Liver (tissue), 9 donors: ENCODE measurements around the gene CAMK1D. TPM values are rescaled to one million over a fixed set of nuclear protein-coding genes. Genes with fewer than 3 reads are reported as not detected.

Experiments used
- DNase-seq: peaks from one replicate; pipeline ENCODE4 v3.0.0-alpha.2; 2017; ENCODE audit warnings: low spot score
- H3K27ac ChIP-seq, 2 donors: one replicate each; pipeline ENCODE4 v1.7.0; 2013; ENCODE audit warnings: inconsistent platforms in 2 of 2, low read length in 2 of 2, control low read depth in 1 of 2, low read depth in 1 of 2, mild to moderate bottlenecking in 1 of 2
- H3K27me3 ChIP-seq, 4 donors: one replicate each; pipeline versions ENCODE4 v1.6.1 to v1.7.0; 2013; ENCODE audit warnings: low read length in 3 of 4, inconsistent platforms in 1 of 4, mild to moderate bottlenecking in 1 of 4, moderate library complexity in 1 of 4; ENCODE audit not compliant: control insufficient read depth in 4 of 4, insufficient read depth in 4 of 4
- H3K36me3 ChIP-seq, 4 donors: one replicate each; pipeline versions ENCODE4 v1.6.1 to v1.7.0; 2013; ENCODE audit warnings: low read length in 3 of 4, mild to moderate bottlenecking in 3 of 4, low read depth in 1 of 4, moderate library complexity in 1 of 4; ENCODE audit not compliant: control insufficient read depth in 4 of 4, insufficient read depth in 3 of 4
- H3K4me1 ChIP-seq, 4 donors: one replicate each; pipeline versions ENCODE4 v1.6.1 to v1.7.0; 2013; ENCODE audit warnings: low read length in 3 of 4, mild to moderate bottlenecking in 3 of 4, moderate library complexity in 1 of 4; ENCODE audit not compliant: control insufficient read depth in 4 of 4, insufficient read depth in 4 of 4
- H3K4me3 ChIP-seq, 3 donors: one replicate each; pipeline versions ENCODE4 v1.6.1 to v1.7.0; 2013; ENCODE audit warnings: low read length in 3 of 3, control low read depth in 1 of 3, low read depth in 1 of 3, mild to moderate bottlenecking in 1 of 3
- H3K9ac ChIP-seq, 2 donors: one replicate each; pipeline ENCODE4 v1.7.0; 2013; ENCODE audit warnings: low read length in 2 of 2, mild to moderate bottlenecking in 2 of 2, moderate library complexity in 2 of 2, control low read depth in 1 of 2, low read depth in 1 of 2
- H3K9me3 ChIP-seq, 4 donors: one replicate each; pipeline versions ENCODE4 v1.6.1 to v1.7.0; 2013; ENCODE audit warnings: low read length in 3 of 4; ENCODE audit not compliant: control insufficient read depth in 4 of 4
- CTCF ChIP-seq: fragments of 150-350 bp; IDR thresholded peaks from 2 replicates; pipeline ENCODE4 v1.5.1; 2017; ENCODE audit warnings: improper control_type of control experiment, low read depth, low read length; ENCODE audit not compliant: missing input control
- EGR1 ChIP-seq, 2 donors: IDR thresholded peaks; 2 replicates each; pipeline ENCODE4 v1.6.1; 2016 to 2018; ENCODE audit warnings: antibody characterized with exemption in 2 of 2, low read depth in 2 of 2
- FOXA1 ChIP-seq: IDR thresholded peaks from 2 replicates; pipeline ENCODE4 v1.6.1; 2016; ENCODE audit warnings: antibody characterized with exemption
- FOXA2 ChIP-seq: IDR thresholded peaks from 2 replicates; pipeline ENCODE4 v1.6.1; 2016; ENCODE audit warnings: antibody characterized with exemption
- GABPA ChIP-seq, 2 donors: IDR thresholded peaks in 1 of 2; conservative IDR thresholded peaks in 1 of 2; 2 replicates each; pipeline ENCODE4 v1.6.1; 2016; ENCODE audit warnings: antibody characterized with exemption in 2 of 2, mild to moderate bottlenecking in 1 of 2, moderate library complexity in 1 of 2
- HNF4A ChIP-seq, 2 donors: conservative IDR thresholded peaks; 2 replicates each; pipeline ENCODE4 v1.6.1; 2016; ENCODE audit warnings: antibody characterized with exemption in 2 of 2, mild to moderate bottlenecking in 2 of 2
- HNF4G ChIP-seq: IDR thresholded peaks from 2 replicates; pipeline ENCODE4 v1.6.1; 2016; ENCODE audit warnings: antibody characterized with exemption
- JUND ChIP-seq, 2 donors: IDR thresholded peaks; 2 replicates each; pipeline ENCODE4 v1.6.1; 2016; ENCODE audit warnings: antibody characterized with exemption in 2 of 2
- MAX ChIP-seq: IDR thresholded peaks from 2 replicates; pipeline ENCODE4 v1.6.1; 2016; ENCODE audit warnings: antibody characterized with exemption
- NR2F2 ChIP-seq: IDR thresholded peaks from 2 replicates; pipeline ENCODE4 v1.6.1; 2016; ENCODE audit warnings: antibody characterized with exemption
- RAD21 ChIP-seq, 2 donors: IDR thresholded peaks; 2 replicates each; pipeline ENCODE4 v1.6.1; 2016; ENCODE audit warnings: antibody characterized with exemption in 2 of 2, mild to moderate bottlenecking in 2 of 2
- REST ChIP-seq: IDR thresholded peaks from 2 replicates; pipeline ENCODE4 v1.6.1; 2016; ENCODE audit warnings: antibody characterized with exemption, mild to moderate bottlenecking
- RXRA ChIP-seq, 2 donors: IDR thresholded peaks; 2 replicates each; pipeline ENCODE4 v1.6.1; 2017 to 2018; ENCODE audit warnings: antibody characterized with exemption in 2 of 2, mild to moderate bottlenecking in 1 of 2
- SP1 ChIP-seq: IDR thresholded peaks from 2 replicates; pipeline ENCODE4 v1.6.1; 2018; ENCODE audit warnings: antibody characterized with exemption, mild to moderate bottlenecking
- YY1 ChIP-seq: IDR thresholded peaks from 2 replicates; pipeline ENCODE4 v1.6.1; 2016; ENCODE audit warnings: antibody characterized with exemption, mild to moderate bottlenecking
- ZBTB33 ChIP-seq: IDR thresholded peaks from 2 replicates; pipeline ENCODE4 v1.6.1; 2016; ENCODE audit warnings: antibody characterized with exemption
- WGBS: extraction: QIAGEN DNeasy Blood & Tissue Kit; methylation state at CpG from one replicate; pipeline ENCODE4 v1.1.7; 2013; 5-methylcytosine and 5-hydroxymethylcytosine counted together
- polyA plus RNA-seq, 2 donors: library from polyadenylated mRNA; stranded (reverse) in 1 of 2; unstranded in 1 of 2; fragments of 200-250 nt in 1 of 2; fragments of >200 nt in 1 of 2; fragmentation: Nextera tagmentation in 1 of 2; extraction: Ambion mirVana in 1 of 2; gene quantifications; one replicate each; pipeline versions ENCODE4 v1.2.1 to v1.2.3, GENCODE V29; 2013 to 2015
- total RNA-seq, 2 donors: library from RNA; depleted of rRNA; stranded (reverse); fragments of >200 nt; gene quantifications; one replicate each; pipeline ENCODE4 v1.2.3, GENCODE V29; 2014
- donor health status: healthy.
- donor health status: healthy.
- donor health status: healthy.
- donor health status: healthy.
- donor health status: healthy.

The CAMK1D gene
- total and polyA plus RNA-seq, 4 donors, result 2.7 to 10.1 (median 4.2) TPM

GRCh38 chr10:12443026-12443425, 93.7 kb downstream of the CAMK1D start:
- TF ChIP-seq HNF4A (conservative IDR thresholded peaks at IDR 0.05) (no peak), NR2F2 (no peak), YY1 (no peak), HNF4G (no peak), SP1 (no peak), GABPA (IDR thresholded peaks at IDR 0.05 in 1 of 2, conservative IDR thresholded peaks at IDR 0.05 in 1 of 2) (no peak), REST (no peak)
- Histone ChIP-seq H3K4me3 (no peak overlapping the region), H3K27ac (no peak overlapping the region), H3K9ac (no peak overlapping the region), H3K27me3 (no peaks in the 10 kb centered on the region), H3K4me1 (peaks cover 0 to 16% (median 6%) of the 10 kb centered on the region in 4 donors), H3K36me3 (no peaks in the 10 kb centered on the region), H3K9me3 (no peaks in the 10 kb centered on the region)
- no peak for DNase-seq
- 97% methylated on average over 8 of the region's 8 CpGs for WGBS

GRCh38 chr10:12444981-12445700, 95.8 kb downstream of the CAMK1D start:
- Histone ChIP-seq H3K36me3 (no peaks in the 10 kb centered on the region), H3K9me3 (no peaks in the 10 kb centered on the region), H3K4me3 (no peak overlapping the region), H3K4me1 (peaks cover 0 to 17% (median 4%) of the 10 kb centered on the region in 4 donors), H3K9ac (no peak overlapping the region), H3K27ac (peak overlapping the region; percentile 14 to 59), H3K27me3 (no peaks in the 10 kb centered on the region)
- 62% methylated on average over 6 of the region's 6 CpGs for WGBS
- no peak for DNase-seq
- no peak for TF ChIP-seq CTCF
- TF ChIP-seq YY1, result peak; percentile 40

- Histone ChIP-seq H3K9ac (no peak overlapping the region), H3K27me3 (no peaks in the 10 kb centered on the region), H3K27ac (peak overlapping the region; percentile 20 to 59), H3K9me3 (no peaks in the 10 kb centered on the region), H3K36me3 (no peaks in the 10 kb centered on the region), H3K4me1 (peaks cover 0 to 17% (median 4%) of the 10 kb centered on the region in 4 donors), H3K4me3 (no peak overlapping the region)
- WGBS, result 59% methylated on average over 4 of the region's 4 CpGs
- no peak for DNase-seq
- TF ChIP-seq FOXA1 (no peak), HNF4A (conservative IDR thresholded peaks at IDR 0.05) (peak in 1 of 2 donors; percentile 14), CTCF (no peak), HNF4G (no peak), JUND (IDR thresholded peaks at IDR 0.05) (peak; percentile 66 to 78), RAD21 (IDR thresholded peaks at IDR 0.05) (no peak), MAX (no peak), FOXA2 (no peak), EGR1 (IDR thresholded peaks at IDR 0.05; ENCODE audit: low read depth in 2 of 2) (no peak), RXRA (IDR thresholded peaks at IDR 0.05) (no peak), NR2F2 (peak; percentile 28), ZBTB33 (no peak), YY1 (no peak), GABPA (IDR thresholded peaks at IDR 0.05 in 1 of 2, conservative IDR thresholded peaks at IDR 0.05 in 1 of 2) (no peak)
Observed at GRCh38 chr10:12445701-12446334, 96.5 kb downstream of the CAMK1D start.
